ENCODE data around the gene PRKAR1A.

PRKAR1A gene

DNA sequence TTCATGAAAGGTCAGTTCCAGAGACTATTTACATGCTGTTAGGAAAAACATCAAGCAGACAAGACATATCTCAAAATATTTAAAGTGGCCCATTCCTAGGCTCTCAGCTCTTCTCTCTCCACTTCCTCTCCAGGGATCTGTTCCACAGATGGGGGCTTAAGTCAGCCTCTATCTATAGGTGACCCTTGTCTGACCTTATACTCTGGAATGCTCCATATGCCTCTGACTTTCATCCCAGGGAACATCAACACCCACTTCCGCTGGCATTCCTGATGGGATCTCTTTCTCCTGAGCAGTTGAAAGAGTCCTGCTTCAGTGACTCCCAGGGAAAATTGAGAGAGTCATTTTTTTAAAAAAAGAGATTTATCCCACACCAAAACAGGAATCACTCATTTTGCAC lies 43.4 kb upstream of the PRKAR1A start:
- Histone ChIP-seq H3K27ac (ENCODE audit: low read depth, low read length) (no peak overlapping the region), H3K9me2 (replicated peaks; ENCODE audit: insufficient read depth, low read length) (no peaks in the 10 kb centered on the region), H3K79me2 (ENCODE audit: insufficient read depth, low read length) (no peaks in the 10 kb centered on the region), H4K20me1 (ENCODE audit: low read depth, low read length) (no peaks in the 10 kb centered on the region), H3K4me3 (ENCODE audit: insufficient read depth, low read length, poor library complexity, severe bottlenecking) (no peak overlapping the region), H3K9ac (ENCODE audit: low read length) (no peak overlapping the region), H3K9me3 (ENCODE audit: insufficient read depth, low read length) (no peaks in the 10 kb centered on the region), H3F3A (ENCODE audit: insufficient read depth) (0 out of 2 replicates have a peak, but pooled peaks cover 4% of the 10 kb centered on the region), H3K27me3 (ENCODE audit: low read length) (no peaks in the 10 kb centered on the region; the same call in 1 of the 2 replicates), H3K36me3 (ENCODE audit: low read length) (no peaks in the 10 kb centered on the region), H3K4me2 (ENCODE audit: low read depth, low read length, poor library complexity, severe bottlenecking) (no peak overlapping the region), H2AFZ (ENCODE audit: low read depth, low read length, severe bottlenecking) (no peak overlapping the region)
- TF ChIP-seq, protein P1, sequence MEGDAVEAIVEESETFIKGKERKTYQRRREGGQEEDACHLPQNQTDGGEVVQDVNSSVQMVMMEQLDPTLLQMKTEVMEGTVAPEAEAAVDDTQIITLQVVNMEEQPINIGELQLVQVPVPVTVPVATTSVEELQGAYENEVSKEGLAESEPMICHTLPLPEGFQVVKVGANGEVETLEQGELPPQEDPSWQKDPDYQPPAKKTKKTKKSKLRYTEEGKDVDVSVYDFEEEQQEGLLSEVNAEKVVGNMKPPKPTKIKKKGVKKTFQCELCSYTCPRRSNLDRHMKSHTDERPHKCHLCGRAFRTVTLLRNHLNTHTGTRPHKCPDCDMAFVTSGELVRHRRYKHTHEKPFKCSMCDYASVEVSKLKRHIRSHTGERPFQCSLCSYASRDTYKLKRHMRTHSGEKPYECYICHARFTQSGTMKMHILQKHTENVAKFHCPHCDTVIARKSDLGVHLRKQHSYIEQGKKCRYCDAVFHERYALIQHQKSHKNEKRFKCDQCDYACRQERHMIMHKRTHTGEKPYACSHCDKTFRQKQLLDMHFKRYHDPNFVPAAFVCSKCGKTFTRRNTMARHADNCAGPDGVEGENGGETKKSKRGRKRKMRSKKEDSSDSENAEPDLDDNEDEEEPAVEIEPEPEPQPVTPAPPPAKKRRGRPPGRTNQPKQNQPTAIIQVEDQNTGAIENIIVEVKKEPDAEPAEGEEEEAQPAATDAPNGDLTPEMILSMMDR (IDR thresholded peaks at IDR 0.05; ENCODE audit: insufficient read depth, low read length, poor library complexity, severe bottlenecking): no peak
- no peak for TF ChIP-seq EZH2phosphoT487 (conservative IDR thresholded peaks at IDR 0.05; ENCODE audit: low read length)

DNA sequence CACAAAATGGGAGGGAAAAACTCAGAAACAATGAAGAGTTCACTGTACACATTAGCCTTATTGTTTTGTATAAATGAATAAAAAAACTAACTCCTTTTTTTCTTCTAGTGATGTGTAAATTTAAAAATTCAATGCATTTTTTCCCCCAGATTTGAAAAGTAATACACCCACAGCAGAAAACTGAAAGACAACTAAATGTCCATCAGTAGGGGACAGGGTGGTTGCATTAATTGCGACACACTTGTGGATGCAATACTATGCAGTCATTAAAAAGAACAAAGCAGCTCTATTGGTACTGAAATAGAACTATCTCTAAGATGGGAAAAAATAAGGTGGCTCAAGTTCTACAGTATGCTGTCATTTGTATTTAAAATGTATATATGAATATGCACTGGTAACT lies 41.3 kb upstream of the PRKAR1A start:
- H3K9ac ChIP-seq (ENCODE audit: low read length): no peak overlapping the region
- no peak overlapping the region for H2AFZ ChIP-seq (ENCODE audit: low read depth, low read length, severe bottlenecking)
- H3K27ac ChIP-seq (ENCODE audit: low read depth, low read length): no peak overlapping the region
- no peak overlapping the region for H3K4me3 ChIP-seq (ENCODE audit: insufficient read depth, low read length, poor library complexity, severe bottlenecking)
- no peaks in the 10 kb centered on the region for H3K36me3 ChIP-seq (ENCODE audit: low read length)
- H4K20me1 ChIP-seq (ENCODE audit: low read depth, low read length): no peaks in the 10 kb centered on the region
- no peaks in the 10 kb centered on the region for H3K9me2 ChIP-seq (replicated peaks; ENCODE audit: insufficient read depth, low read length)
- H3F3A ChIP-seq (ENCODE audit: insufficient read depth): 0 out of 2 replicates have a peak, but pooled peaks cover 4% of the 10 kb centered on the region
- H3K4me2 ChIP-seq (ENCODE audit: low read depth, low read length, poor library complexity, severe bottlenecking): no peak overlapping the region
- no peaks in the 10 kb centered on the region; the same call in 1 of the 2 replicates for H3K27me3 ChIP-seq (ENCODE audit: low read length)
- H3K79me2 ChIP-seq (ENCODE audit: insufficient read depth, low read length): no peaks in the 10 kb centered on the region
- H3K9me3 ChIP-seq (ENCODE audit: insufficient read depth, low read length): no peaks in the 10 kb centered on the region
- TF ChIP-seq, protein P1 (IDR thresholded peaks at IDR 0.05; ENCODE audit: insufficient read depth, low read length, poor library complexity, severe bottlenecking): no peak
- no peak for TF ChIP-seq EZH2phosphoT487 (conservative IDR thresholded peaks at IDR 0.05; ENCODE audit: low read length)

DNA sequence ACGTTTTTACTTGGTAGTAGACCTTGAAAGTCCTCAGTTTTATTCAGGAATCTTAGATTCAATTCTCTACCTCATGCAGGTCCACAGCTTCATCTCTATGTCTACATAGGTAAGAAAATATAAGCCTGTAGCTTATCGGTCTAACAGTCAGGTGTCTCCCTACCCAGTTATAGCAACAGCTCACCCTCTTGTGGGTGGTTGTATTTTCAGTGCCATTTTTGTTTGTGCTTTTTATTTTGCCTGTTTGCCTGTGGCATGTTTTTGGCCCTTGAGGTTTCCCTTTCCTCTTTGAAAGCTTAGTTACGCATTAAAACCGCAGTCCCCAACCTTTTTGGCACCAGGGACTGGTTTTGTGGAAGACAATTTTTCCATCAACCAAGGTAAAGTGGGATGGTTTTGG lies 31.3 kb upstream of the PRKAR1A start:
- Histone ChIP-seq H3K27ac (ENCODE audit: low read depth, low read length) (no peak overlapping the region), H3K9ac (ENCODE audit: low read length) (no peak overlapping the region), H3F3A (ENCODE audit: insufficient read depth) (no peaks in the 10 kb centered on the region), H3K79me2 (ENCODE audit: insufficient read depth, low read length) (no peaks in the 10 kb centered on the region), H3K4me3 (ENCODE audit: insufficient read depth, low read length, poor library complexity, severe bottlenecking) (no peak overlapping the region), H2AFZ (ENCODE audit: low read depth, low read length, severe bottlenecking) (no peak overlapping the region), H3K27me3 (ENCODE audit: low read length) (no peaks in the 10 kb centered on the region), H4K20me1 (ENCODE audit: low read depth, low read length) (no peaks in the 10 kb centered on the region), H3K9me3 (ENCODE audit: insufficient read depth, low read length) (0 out of 2 replicates have a peak, but pooled peaks cover 7% of the 10 kb centered on the region), H3K36me3 (ENCODE audit: low read length) (no peaks in the 10 kb centered on the region), H3K9me2 (replicated peaks; ENCODE audit: insufficient read depth, low read length) (no peaks in the 10 kb centered on the region), H3K4me2 (ENCODE audit: low read depth, low read length, poor library complexity, severe bottlenecking) (no peak overlapping the region)
- TF ChIP-seq, protein P1 (IDR thresholded peaks at IDR 0.05; ENCODE audit: insufficient read depth, low read length, poor library complexity, severe bottlenecking): no peak
- no peak for TF ChIP-seq EZH2phosphoT487 (conservative IDR thresholded peaks at IDR 0.05; ENCODE audit: low read length)
